ENCODE measurements around the gene RAB11FIP4. TPM values are rescaled to one million over a fixed set of nuclear protein-coding genes. Genes with fewer than 3 reads are reported as not detected.

Gene RAB11FIP4
- total RNA-seq, 1 donor: under 0.01 TPM

DNA sequence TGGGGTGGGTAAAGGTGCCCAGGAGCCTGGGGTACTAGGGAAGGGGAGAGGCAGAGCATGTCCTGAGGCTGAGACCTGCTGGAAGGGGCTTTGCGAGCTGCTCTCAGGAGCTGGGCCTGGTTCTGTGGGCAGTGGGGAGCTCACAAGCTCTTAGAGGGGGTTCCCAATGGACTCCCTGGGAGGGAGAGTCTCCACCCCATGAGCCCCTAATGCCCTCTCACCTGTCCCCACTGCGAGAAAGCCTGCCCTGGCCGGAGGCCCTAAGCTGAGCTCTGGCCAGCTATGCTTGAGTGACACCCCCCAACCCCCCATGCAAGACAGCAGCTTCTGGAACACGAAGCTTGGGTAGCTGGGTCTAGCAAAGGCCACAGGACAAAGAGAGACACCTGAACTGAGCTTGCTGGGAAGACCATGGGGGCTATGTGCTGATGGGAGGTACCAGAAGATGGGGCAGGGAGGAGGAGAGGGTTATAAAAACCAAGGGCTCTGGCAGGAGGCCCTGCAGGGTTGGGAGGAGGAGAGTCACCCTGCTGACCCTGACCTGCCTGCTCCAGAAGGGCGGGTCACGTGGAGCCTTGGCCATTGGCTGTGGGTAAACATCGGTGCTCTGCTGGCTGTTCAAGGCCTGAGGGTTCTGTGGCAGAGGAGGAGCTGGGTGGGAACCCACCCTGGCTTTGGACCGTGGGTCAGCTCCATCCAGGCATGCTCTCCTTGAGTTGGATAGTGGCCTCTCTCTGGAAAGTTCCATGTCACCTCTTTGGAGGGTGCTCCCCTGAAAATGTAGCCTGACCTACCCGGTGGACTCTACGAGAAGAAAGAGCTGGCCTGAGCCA is 106.7 kb downstream of the RAB11FIP4 start:
- DNase-seq (ENCODE audit: low read depth): no peak
- TF ChIP-seq, protein P1, sequence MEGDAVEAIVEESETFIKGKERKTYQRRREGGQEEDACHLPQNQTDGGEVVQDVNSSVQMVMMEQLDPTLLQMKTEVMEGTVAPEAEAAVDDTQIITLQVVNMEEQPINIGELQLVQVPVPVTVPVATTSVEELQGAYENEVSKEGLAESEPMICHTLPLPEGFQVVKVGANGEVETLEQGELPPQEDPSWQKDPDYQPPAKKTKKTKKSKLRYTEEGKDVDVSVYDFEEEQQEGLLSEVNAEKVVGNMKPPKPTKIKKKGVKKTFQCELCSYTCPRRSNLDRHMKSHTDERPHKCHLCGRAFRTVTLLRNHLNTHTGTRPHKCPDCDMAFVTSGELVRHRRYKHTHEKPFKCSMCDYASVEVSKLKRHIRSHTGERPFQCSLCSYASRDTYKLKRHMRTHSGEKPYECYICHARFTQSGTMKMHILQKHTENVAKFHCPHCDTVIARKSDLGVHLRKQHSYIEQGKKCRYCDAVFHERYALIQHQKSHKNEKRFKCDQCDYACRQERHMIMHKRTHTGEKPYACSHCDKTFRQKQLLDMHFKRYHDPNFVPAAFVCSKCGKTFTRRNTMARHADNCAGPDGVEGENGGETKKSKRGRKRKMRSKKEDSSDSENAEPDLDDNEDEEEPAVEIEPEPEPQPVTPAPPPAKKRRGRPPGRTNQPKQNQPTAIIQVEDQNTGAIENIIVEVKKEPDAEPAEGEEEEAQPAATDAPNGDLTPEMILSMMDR (IDR thresholded peaks at IDR 0.05; ENCODE audit: insufficient read depth, low read depth, low read length): no peak
- no peak overlapping the region for H3K4me3 ChIP-seq (ENCODE audit: low read depth, low read length)

DNA sequence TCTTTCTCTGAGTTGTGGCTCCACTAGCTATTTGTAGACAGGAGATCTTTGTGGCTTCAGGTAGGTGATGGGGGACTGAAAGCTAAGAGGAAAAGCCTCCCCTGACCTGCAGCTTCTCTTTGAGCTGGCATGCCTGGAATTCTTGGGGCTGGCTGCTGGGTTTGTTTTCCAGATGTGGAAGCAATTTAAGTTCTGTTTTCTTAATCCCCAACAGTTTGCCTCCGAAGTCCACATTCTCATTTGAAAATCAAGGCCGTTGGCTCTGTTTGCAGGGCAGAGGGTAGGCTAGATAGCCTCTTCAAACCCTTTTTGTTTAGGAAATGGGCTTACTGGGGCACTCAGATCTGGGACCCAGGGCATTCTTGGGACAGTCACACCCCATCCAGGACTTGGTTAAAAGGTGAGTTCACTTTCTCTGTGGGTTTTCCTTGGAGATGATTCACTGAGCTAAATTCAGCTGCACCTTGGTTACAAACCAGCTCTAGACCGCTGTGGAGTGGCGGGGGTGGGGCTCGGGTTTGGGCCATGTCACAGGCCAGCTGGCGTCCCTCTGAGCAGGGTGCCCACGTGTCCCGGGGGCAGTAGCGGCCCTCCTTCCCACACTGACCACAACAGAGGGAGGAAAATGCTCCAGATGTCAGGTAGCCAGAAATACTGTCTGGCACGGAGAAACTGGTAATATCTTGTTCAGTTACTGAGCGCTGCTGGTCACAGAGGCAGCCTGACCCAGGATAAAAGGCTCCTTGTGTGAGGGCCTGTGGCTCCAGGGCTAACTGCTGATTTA is 108.5 kb downstream of the RAB11FIP4 start:
- TF ChIP-seq, protein P1 (IDR thresholded peaks at IDR 0.05; ENCODE audit: insufficient read depth, low read depth, low read length): no peak
- DNase-seq (ENCODE audit: low read depth): peak; percentile 5
- H3K4me3 ChIP-seq (ENCODE audit: low read depth, low read length): no peak overlapping the region

DNA sequence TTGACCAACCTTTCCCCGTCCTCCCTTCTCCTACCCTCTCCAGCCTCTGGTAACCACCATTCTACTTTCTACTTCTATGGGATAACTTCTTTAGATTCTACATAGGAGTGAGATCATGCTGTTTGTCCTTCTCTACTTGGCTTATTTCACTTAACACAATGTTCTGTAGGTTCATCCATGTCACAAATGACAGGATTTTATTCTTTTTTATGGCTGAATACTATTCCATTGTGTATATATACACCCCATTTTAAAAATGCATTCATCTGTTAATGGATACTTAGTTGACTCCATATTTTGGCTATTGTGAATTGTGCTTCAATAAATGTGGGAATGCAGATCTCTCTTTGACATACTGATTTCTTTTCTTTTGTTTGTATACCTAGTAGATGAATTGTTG is 115.0 kb downstream of the RAB11FIP4 start:
- no peak overlapping the region for H3K4me3 ChIP-seq (ENCODE audit: low read depth, low read length)
- TF ChIP-seq, protein P1 (IDR thresholded peaks at IDR 0.05; ENCODE audit: insufficient read depth, low read depth, low read length): no peak
- no peak for DNase-seq (ENCODE audit: low read depth)

DNA sequence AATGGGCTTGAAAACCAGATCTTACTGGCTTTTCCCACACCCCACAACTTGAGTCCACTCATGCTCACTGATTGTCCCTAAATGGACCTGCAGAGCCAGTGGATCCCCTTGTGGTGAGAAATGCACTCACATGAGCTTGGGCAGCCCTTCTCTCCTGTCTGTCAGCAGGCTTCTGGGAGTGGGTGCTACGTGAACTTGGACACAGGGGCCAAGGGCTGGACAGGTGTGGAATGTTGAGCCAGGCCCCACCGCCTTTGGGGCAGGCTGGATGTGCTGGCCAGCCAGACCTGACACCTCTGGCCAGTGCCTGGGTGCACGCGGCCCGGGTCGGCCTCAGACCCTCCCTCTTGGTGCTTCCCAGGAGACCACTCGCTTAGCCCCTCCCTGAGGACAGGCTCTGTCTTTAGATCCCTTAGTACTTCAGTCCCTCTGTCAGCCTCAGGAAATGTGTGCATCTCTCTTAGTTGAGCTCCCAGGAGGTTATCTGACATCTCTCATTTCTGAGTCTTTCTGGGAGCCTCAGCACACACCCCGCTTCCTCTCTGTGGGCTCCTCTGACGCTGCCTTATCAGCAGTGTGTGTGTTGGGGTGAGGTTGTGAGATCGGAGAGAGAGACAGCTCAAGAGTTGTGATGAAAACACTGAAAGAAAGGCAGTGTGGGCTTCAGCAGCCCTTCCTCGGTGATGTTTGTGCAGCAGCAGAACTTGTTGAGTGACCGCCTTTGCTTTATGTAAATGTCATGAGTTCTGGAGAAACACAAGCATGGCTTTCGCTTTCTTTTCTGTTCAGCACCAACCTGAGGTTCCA is 117.0 kb downstream of the RAB11FIP4 start:
- no peak for DNase-seq (ENCODE audit: low read depth)
- H3K4me3 ChIP-seq (ENCODE audit: low read depth, low read length): no peak overlapping the region
- TF ChIP-seq, protein P1 (IDR thresholded peaks at IDR 0.05; ENCODE audit: insufficient read depth, low read depth, low read length): peak; percentile 27

GRCh38 chr17:31509095-31509804 is 117.8 kb downstream of the RAB11FIP4 start:
- peak; percentile 42 for DNase-seq (ENCODE audit: low read depth)
- TF ChIP-seq, protein P1 (IDR thresholded peaks at IDR 0.05; ENCODE audit: insufficient read depth, low read depth, low read length): no peak
- H3K4me3 ChIP-seq (ENCODE audit: low read depth, low read length): no peak overlapping the region

- TF ChIP-seq, protein P1 (IDR thresholded peaks at IDR 0.05; ENCODE audit: insufficient read depth, low read depth, low read length): no peak
- no peak for DNase-seq (ENCODE audit: low read depth)
- no peak overlapping the region for H3K4me3 ChIP-seq (ENCODE audit: low read depth, low read length)
These were observed 118.3 kb downstream of the RAB11FIP4 start for GRCh38 chr17:31509805-31510177.

Measured in fibroblast of villous mesenchyme (primary cell).